ENCODE data around the gene GPR39. TPM values are rescaled to one million over a fixed set of nuclear protein-coding genes. Genes with fewer than 3 reads are reported as not detected.

GPR39 gene
- total and polyA plus RNA-seq, 12 donors: 0.04 TPM; not detected in 11

GRCh38 chr2:132462236-132462635 lies 45.6 kb downstream of the GPR39 start:
- Histone ChIP-seq H3K27ac (no peak overlapping the region), H3K36me3 (no peaks in the 10 kb centered on the region), H3K9me3 (peaks cover 0 to 50% (median 11%) of the 10 kb centered on the region in 11 donors), H3K4me1 (no peaks in the 10 kb centered on the region), H3K27me3 (peaks cover 0 to 11% (median 4%) of the 10 kb centered on the region in 7 donors), H3K4me3 (no peak overlapping the region)
- no peak for ATAC-seq
- intact Hi-C loops (cut with DNase I): no loop called here
- no peak for TF ChIP-seq CTCF (IDR thresholded peaks at IDR 0.05)
- WGBS, 2 donors: 50 to 56% methylated on average over 1 of the region's 1 CpG
- no peak for DNase-seq

GRCh38 chr2:132463719-132464118 lies 47.1 kb downstream of the GPR39 start:
- Histone ChIP-seq H3K9me3 (peaks cover 0 to 65% (median 24%) of the 10 kb centered on the region in 11 donors), H3K4me3 (no peak overlapping the region), H3K27ac (no peak overlapping the region), H3K27me3 (peaks cover 0 to 11% (median 4%) of the 10 kb centered on the region in 7 donors), H3K4me1 (no peaks in the 10 kb centered on the region), H3K36me3 (no peaks in the 10 kb centered on the region)
- 77 to 84% methylated on average over 4 of the region's 4 CpGs for WGBS, 2 donors
- DNase-seq (no peak), ATAC-seq (no peak)
- intact Hi-C loops (cut with DNase I): no loop called here
- TF ChIP-seq CTCF (IDR thresholded peaks at IDR 0.05): no peak

GRCh38 chr2:132465917-132466316 lies 49.3 kb downstream of the GPR39 start:
- H3K27ac ChIP-seq: no peak overlapping the region
- H3K4me3 ChIP-seq: no peak overlapping the region
- 72 to 87% methylated on average over 1 of the region's 1 CpG for WGBS, 2 donors
- DNase-seq (no peak), ATAC-seq (no peak)
- no peaks in the 10 kb centered on the region for H3K4me1 ChIP-seq
- H3K27me3 ChIP-seq: peaks cover 0 to under 1% (median 0%) of the 10 kb centered on the region in 7 donors
- peaks cover 0 to 80% (median 24%) of the 10 kb centered on the region in 11 donors for H3K9me3 ChIP-seq
- intact Hi-C loops (cut with DNase I): no loop called here
- no peaks in the 10 kb centered on the region for H3K36me3 ChIP-seq
- TF ChIP-seq CTCF (IDR thresholded peaks at IDR 0.05): no peak

GRCh38 chr2:132466428-132467028 lies 49.9 kb downstream of the GPR39 start:
- TF ChIP-seq CTCF (IDR thresholded peaks at IDR 0.05): no peak
- H3K36me3 ChIP-seq: no peaks in the 10 kb centered on the region
- no peaks in the 10 kb centered on the region for H3K4me1 ChIP-seq
- no peak overlapping the region for H3K4me3 ChIP-seq
- ATAC-seq (no peak), DNase-seq (no peak)
- no peaks in the 10 kb centered on the region for H3K27me3 ChIP-seq
- H3K9me3 ChIP-seq: peaks cover 0 to 80% (median 24%) of the 10 kb centered on the region in 11 donors
- intact Hi-C loops (cut with DNase I): no loop called here
- H3K27ac ChIP-seq: no peak overlapping the region
- 59 to 64% methylated on average over 1 of the region's 1 CpG for WGBS, 2 donors

Data from heart right ventricle (tissue), 16 donors.